SH-SY5Y (cell line): Measurements from ENCODE around the gene OPCML.

Experiments used
- GATA2 ChIP-seq: IDR thresholded peaks from 2 replicates; pipeline ENCODE4 v1.6.1; 2011; ENCODE audit warnings: mild to moderate bottlenecking, low read depth, low read length
- GATA3 ChIP-seq: IDR thresholded peaks from 2 replicates; pipeline ENCODE4 v1.6.1; 2011; ENCODE audit warnings: low read depth, mild to moderate bottlenecking, low read length, moderate library complexity

- TF ChIP-seq GATA2 = no peak
- no peak for TF ChIP-seq GATA3
Observed at GRCh38 chr11:132504501-132505041, 1027.7 kb downstream of the OPCML start.
